HepG2 (cell line): ENCODE data around the gene C20orf96. TPM values are rescaled to one million over a fixed set of nuclear protein-coding genes. Genes with fewer than 3 reads are reported as not detected.
A peak's percentile ranks its signal among the peaks of the same experiment; 100 is the strongest.

Experiments
- HCFC1 ChIP-seq: fragments of 150-350 bp; IDR thresholded peaks from 2 replicates; pipeline ENCODE4 v1.6.1; 2014; ENCODE audit warnings: low read depth, low read length
- KDM5A ChIP-seq: fragments of 200-600 bp; sonication (generic); IDR thresholded peaks from 2 replicates; pipeline ENCODE4 v1.7.0; 2018; ENCODE audit warnings: antibody characterized with exemption, mild to moderate bottlenecking, low read length, borderline replicate concordance
- KLF12 ChIP-seq: sonication (generic); formaldehyde crosslinking; IDR thresholded peaks from 2 replicates; pipeline ENCODE4 v1.4.0; 2020; ENCODE audit warnings: missing genetic modification reagents, borderline replicate concordance
- MBD4 ChIP-seq: IDR thresholded peaks from 2 replicates; pipeline ENCODE4 v1.6.1; 2012; ENCODE audit warnings: low read length, inconsistent platforms, borderline replicate concordance
- MXD1 ChIP-seq: sonication (generic); formaldehyde crosslinking; IDR thresholded peaks from 2 replicates; pipeline ENCODE4 v1.4.0; 2020; ENCODE audit warnings: mild to moderate bottlenecking, missing genetic modification reagents
- NONO ChIP-seq, 2 experiments: fragments of 450-650 bp in 1 of 2; sonication (generic) in 1 of 2; formaldehyde crosslinking in 1 of 2; IDR thresholded peaks in 1 of 2; conservative IDR thresholded peaks in 1 of 2; 2 replicates each; pipeline versions ENCODE4 v1.6.1 to v1.8.0; 2017 to 2022; ENCODE audit warnings: mild to moderate bottlenecking in 1 of 2, missing genetic modification reagents in 1 of 2, moderate library complexity in 1 of 2
- SP2 ChIP-seq: sonication (generic); formaldehyde crosslinking; IDR thresholded peaks from 2 replicates; pipeline ENCODE4 v1.5.1; 2020; ENCODE audit warnings: mild to moderate bottlenecking, missing genetic modification reagents
- SP5 ChIP-seq: IDR thresholded peaks from 2 replicates; pipeline ENCODE4 v1.6.1; 2016; ENCODE audit warnings: low read depth, borderline replicate concordance
- SPEN ChIP-seq: sonication (generic); formaldehyde crosslinking; IDR thresholded peaks from 2 replicates; pipeline ENCODE4 v1.5.1; 2020; ENCODE audit warnings: low read depth, mild to moderate bottlenecking, missing genetic modification reagents
- TOE1 ChIP-seq: sonication (generic); formaldehyde crosslinking; IDR thresholded peaks from 2 replicates; pipeline ENCODE4 v1.4.0; 2020; ENCODE audit warnings: mild to moderate bottlenecking, missing genetic modification reagents
- ZBTB7A ChIP-seq: sonication (generic); formaldehyde crosslinking; IDR thresholded peaks from 2 replicates; pipeline ENCODE4 v1.8.0; 2022; ENCODE audit warnings: mild to moderate bottlenecking, missing genetic modification reagents
- ZNF207 ChIP-seq: fragments of 450-650 bp; IDR thresholded peaks from 2 replicates; pipeline ENCODE4 v1.6.1; 2016; ENCODE audit warnings: antibody characterized with exemption, borderline replicate concordance
- ZNF24 ChIP-seq: fragments of 450-650 bp; IDR thresholded peaks from 2 replicates; pipeline ENCODE4 v1.6.1; 2017; ENCODE audit warnings: antibody characterized with exemption, mild to moderate bottlenecking
- ZNF281 ChIP-seq: sonication (generic); formaldehyde crosslinking; IDR thresholded peaks from 2 replicates; pipeline ENCODE4 v1.4.0; 2020; ENCODE audit warnings: missing genetic modification reagents, borderline replicate concordance
- ZNF703 ChIP-seq: sonication (generic); formaldehyde crosslinking; IDR thresholded peaks from 2 replicates; pipeline ENCODE4 v1.5.1; 2020; ENCODE audit warnings: missing genetic modification reagents, mild to moderate bottlenecking, moderate library complexity, borderline replicate concordance
- ZNF747 ChIP-seq: sonication (generic); formaldehyde crosslinking; IDR thresholded peaks from 2 replicates; pipeline ENCODE4 v1.8.1; 2023; ENCODE audit warnings: missing genetic modification reagents, mild to moderate bottlenecking, borderline replicate concordance
- ZNF879 ChIP-seq: sonication (generic); formaldehyde crosslinking; IDR thresholded peaks from 2 replicates; pipeline ENCODE4 v1.8.1; 2023; ENCODE audit warnings: missing genetic modification reagents
- polyA plus RNA-seq, 8 experiments: library from polyadenylated mRNA; depleted of rRNA in 3 of 8; stranded (reverse) in 7 of 8; unstranded in 1 of 8; fragments of >200 nt; fragmentation: Illumina TruSeq in 4 of 8; extraction: Trizol in 4 of 8; gene quantifications; 2 replicates each; pipeline versions ENCODE4 v1.2.1 to v1.2.3, GENCODE V29; 2011 to 2016; ENCODE audit warnings: low read depth in 4 of 8, missing spikeins in 1 of 8, mixed read lengths in 1 of 8; ENCODE audit not compliant: insufficient read depth in 1 of 8
- total RNA-seq, 5 experiments: library from RNA; depleted of rRNA; stranded (reverse); fragments of >200 nt; fragmentation: Illumina TruSeq; extraction: Trizol; gene quantifications; 2 replicates each; pipeline ENCODE4 v1.2.3, GENCODE V29; 2016; ENCODE audit warnings: low read depth in 1 of 5
- TF ChIP-seq, protein P1 (sequence below): sonication (generic); formaldehyde crosslinking; IDR thresholded peaks from 2 replicates; pipeline ENCODE4 v1.5.0; 2020; ENCODE audit warnings: mild to moderate bottlenecking, missing genetic modification reagents, borderline replicate concordance
- TF ChIP-seq, protein P2 (sequence below): sonication (generic); formaldehyde crosslinking; conservative IDR thresholded peaks from 2 replicates; pipeline ENCODE4 v1.8.1; 2023; ENCODE audit warnings: missing genetic modification reagents
- TF ChIP-seq, protein P3 (sequence below): sonication (generic); formaldehyde crosslinking; IDR thresholded peaks from 2 replicates; pipeline ENCODE4 v1.4.0; 2020; ENCODE audit warnings: missing genetic modification reagents

Gene C20orf96
- total and polyA plus RNA-seq, 2 of the 13 experiments (the other 11 are each of a cell fraction or from before 2014, with no cell fraction given) = 3.8 to 20.6 TPM

DNA sequence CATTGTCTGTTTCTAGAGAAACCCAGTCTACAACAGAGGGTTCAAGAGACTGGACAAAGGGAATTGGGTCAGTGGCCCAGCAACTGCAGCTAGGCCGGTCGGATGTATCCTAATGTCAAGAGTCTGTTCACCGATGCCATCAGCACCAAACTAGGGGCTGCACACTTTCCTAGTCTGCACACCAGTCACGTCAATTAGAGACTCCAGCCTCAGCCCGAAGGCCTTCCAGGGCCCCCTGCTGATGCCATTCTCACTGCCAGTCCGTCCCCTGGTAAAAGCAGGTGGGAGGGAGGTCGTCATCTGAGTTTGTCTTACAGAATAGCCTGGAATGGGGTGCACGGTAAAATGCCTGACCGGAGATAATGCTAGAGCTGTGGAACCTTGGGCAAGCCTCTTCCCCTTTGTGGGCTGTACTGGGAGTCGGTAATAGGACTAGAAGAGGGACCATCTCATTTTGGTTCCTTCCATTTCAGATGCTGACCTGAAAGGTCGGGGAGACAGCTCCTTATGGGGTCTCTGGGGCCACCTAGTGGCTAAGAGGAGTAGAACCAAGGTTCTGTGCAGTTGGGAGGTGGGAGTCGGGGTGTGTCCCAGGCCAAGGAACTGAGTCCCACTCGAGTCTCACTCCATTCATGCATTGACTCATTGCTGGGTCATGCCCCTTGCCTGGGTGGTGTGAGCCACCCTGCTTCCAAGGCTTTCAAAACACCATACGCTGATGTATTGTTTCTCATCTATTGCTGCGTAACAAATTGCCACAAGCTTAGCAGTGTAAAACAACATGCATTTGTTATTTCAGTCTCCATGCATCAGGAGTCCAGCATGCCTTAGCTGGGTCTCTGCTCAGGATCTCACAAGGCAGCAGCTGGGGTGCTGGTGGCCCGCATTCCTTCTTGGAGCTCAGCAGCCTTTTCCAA is 39.9 kb upstream of the C20orf96 start (continued):
- TF ChIP-seq, protein P1, sequence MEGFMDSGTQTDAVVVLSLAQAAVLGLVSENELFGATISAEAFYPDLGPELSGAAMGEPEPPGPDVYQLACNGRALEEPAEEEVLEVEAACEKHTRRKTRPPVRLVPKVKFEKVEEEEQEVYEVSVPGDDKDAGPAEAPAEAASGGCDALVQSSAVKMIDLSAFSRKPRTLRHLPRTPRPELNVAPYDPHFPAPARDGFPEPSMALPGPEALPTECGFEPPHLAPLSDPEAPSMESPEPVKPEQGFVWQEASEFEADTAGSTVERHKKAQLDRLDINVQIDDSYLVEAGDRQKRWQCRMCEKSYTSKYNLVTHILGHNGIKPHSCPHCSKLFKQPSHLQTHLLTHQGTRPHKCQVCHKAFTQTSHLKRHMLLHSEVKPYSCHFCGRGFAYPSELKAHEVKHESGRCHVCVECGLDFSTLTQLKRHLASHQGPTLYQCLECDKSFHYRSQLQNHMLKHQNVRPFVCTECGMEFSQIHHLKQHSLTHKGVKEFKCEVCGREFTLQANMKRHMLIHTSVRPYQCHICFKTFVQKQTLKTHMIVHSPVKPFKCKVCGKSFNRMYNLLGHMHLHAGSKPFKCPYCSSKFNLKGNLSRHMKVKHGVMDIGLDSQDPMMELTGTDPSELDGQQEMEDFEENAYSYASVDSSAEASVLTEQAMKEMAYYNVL (CRISPR knock-in tag) = 0 out of 2 replicates have a peak, but pooled peaks have one; percentile 17
- TF ChIP-seq, protein P2, sequence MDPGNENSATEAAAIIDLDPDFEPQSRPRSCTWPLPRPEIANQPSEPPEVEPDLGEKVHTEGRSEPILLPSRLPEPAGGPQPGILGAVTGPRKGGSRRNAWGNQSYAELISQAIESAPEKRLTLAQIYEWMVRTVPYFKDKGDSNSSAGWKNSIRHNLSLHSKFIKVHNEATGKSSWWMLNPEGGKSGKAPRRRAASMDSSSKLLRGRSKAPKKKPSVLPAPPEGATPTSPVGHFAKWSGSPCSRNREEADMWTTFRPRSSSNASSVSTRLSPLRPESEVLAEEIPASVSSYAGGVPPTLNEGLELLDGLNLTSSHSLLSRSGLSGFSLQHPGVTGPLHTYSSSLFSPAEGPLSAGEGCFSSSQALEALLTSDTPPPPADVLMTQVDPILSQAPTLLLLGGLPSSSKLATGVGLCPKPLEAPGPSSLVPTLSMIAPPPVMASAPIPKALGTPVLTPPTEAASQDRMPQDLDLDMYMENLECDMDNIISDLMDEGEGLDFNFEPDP = no peak
- no peak for TF ChIP-seq MBD4
- peak; percentile 25; the same call in 1 of the 2 replicates for TF ChIP-seq ZNF747 (CRISPR knock-in tag)
- no peak for TF ChIP-seq ZNF24
- TF ChIP-seq TOE1 = no peak; the same call in 1 of the 2 replicates
- TF ChIP-seq, protein P3, sequence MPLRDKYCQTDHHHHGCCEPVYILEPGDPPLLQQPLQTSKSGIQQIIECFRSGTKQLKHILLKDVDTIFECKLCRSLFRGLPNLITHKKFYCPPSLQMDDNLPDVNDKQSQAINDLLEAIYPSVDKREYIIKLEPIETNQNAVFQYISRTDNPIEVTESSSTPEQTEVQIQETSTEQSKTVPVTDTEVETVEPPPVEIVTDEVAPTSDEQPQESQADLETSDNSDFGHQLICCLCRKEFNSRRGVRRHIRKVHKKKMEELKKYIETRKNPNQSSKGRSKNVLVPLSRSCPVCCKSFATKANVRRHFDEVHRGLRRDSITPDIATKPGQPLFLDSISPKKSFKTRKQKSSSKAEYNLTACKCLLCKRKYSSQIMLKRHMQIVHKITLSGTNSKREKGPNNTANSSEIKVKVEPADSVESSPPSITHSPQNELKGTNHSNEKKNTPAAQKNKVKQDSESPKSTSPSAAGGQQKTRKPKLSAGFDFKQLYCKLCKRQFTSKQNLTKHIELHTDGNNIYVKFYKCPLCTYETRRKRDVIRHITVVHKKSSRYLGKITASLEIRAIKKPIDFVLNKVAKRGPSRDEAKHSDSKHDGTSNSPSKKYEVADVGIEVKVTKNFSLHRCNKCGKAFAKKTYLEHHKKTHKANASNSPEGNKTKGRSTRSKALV (CRISPR knock-in tag) = no peak
- no peak for TF ChIP-seq KDM5A
- TF ChIP-seq ZBTB7A (CRISPR knock-in tag) = no peak
- TF ChIP-seq SP2 (CRISPR knock-in tag) = no peak
- TF ChIP-seq MXD1 (CRISPR knock-in tag) = no peak
- no peak for TF ChIP-seq ZNF879 (CRISPR knock-in tag)
- no peak for TF ChIP-seq ZNF207
- no peak for TF ChIP-seq ZNF281 (CRISPR knock-in tag)
- TF ChIP-seq ZNF703 (CRISPR knock-in tag) = no peak
- TF ChIP-seq KLF12 = no peak
- TF ChIP-seq SP5 = no peak
- no peak for TF ChIP-seq HCFC1
- no peak for TF ChIP-seq NONO (IDR thresholded peaks at IDR 0.05)
- TF ChIP-seq NONO (CRISPR knock-in tag; conservative IDR thresholded peaks at IDR 0.05) = peak; percentile 6; the same call in 1 of the 2 replicates
- TF ChIP-seq SPEN (CRISPR knock-in tag) = no peak; the same call in 1 of the 2 replicates
